ENCODE results near the gene SH3D21.

The SH3D21 gene

GRCh38 chr1:36286802-36287201 lies 19.4 kb upstream of the SH3D21 start:
- no peak for DNase-seq (ENCODE audit: low spot score)
- no peak for TF ChIP-seq CTCF (IDR thresholded peaks at IDR 0.05; ENCODE audit: extremely low read depth, missing control alignments)

- no peak for DNase-seq (ENCODE audit: low spot score)
- TF ChIP-seq CTCF (IDR thresholded peaks at IDR 0.05; ENCODE audit: extremely low read depth, missing control alignments) = no peak
Measured at GRCh38 chr1:36287595-36287994, 18.6 kb upstream of the SH3D21 start.

GRCh38 chr1:36295390-36295789 lies 10.8 kb upstream of the SH3D21 start:
- DNase-seq (ENCODE audit: low spot score) = no peak
- no peak for TF ChIP-seq CTCF (IDR thresholded peaks at IDR 0.05; ENCODE audit: extremely low read depth, missing control alignments)

GRCh38 chr1:36297062-36297461 lies 9.1 kb upstream of the SH3D21 start:
- no peak for DNase-seq (ENCODE audit: low spot score)
- TF ChIP-seq CTCF (IDR thresholded peaks at IDR 0.05; ENCODE audit: extremely low read depth, missing control alignments) = no peak

- TF ChIP-seq CTCF (IDR thresholded peaks at IDR 0.05; ENCODE audit: extremely low read depth, missing control alignments) = no peak
- no peak for DNase-seq (ENCODE audit: low spot score)
Measured at GRCh38 chr1:36298640-36299039, 7.5 kb upstream of the SH3D21 start.

- no peak for TF ChIP-seq CTCF (IDR thresholded peaks at IDR 0.05; ENCODE audit: extremely low read depth, missing control alignments)
- no peak for DNase-seq (ENCODE audit: low spot score)
Measured at GRCh38 chr1:36300526-36300925, 5.6 kb upstream of the SH3D21 start.

- DNase-seq (ENCODE audit: low spot score) = no peak
- TF ChIP-seq CTCF (IDR thresholded peaks at IDR 0.05; ENCODE audit: extremely low read depth, missing control alignments) = no peak
Measured at GRCh38 chr1:36301220-36301619, 4.9 kb upstream of the SH3D21 start.
